Peyer's patch (tissue), 4 donors: ENCODE results near the gene OR8K3.

Experiments
- POLR2A ChIP-seq, 2 donors: fragments of 450-650 bp; IDR thresholded peaks; one replicate each; pipeline ENCODE4 v1.5.1; 2017; ENCODE audit warnings: antibody characterized with exemption in 2 of 2, mild to moderate bottlenecking in 2 of 2, moderate library complexity in 2 of 2
- TF ChIP-seq, protein P1 (sequence below), 6 experiments: fragments of 450-650 bp in 4 of 6; fragments of 200-600 bp in 2 of 6; sonication (generic) in 1 of 6; IDR thresholded peaks; one replicate each; pipeline ENCODE4 v1.5.1; 2017 to 2019; ENCODE audit warnings: antibody characterized with exemption in 6 of 6, mild to moderate bottlenecking in 3 of 6, moderate library complexity in 1 of 6

DNA sequence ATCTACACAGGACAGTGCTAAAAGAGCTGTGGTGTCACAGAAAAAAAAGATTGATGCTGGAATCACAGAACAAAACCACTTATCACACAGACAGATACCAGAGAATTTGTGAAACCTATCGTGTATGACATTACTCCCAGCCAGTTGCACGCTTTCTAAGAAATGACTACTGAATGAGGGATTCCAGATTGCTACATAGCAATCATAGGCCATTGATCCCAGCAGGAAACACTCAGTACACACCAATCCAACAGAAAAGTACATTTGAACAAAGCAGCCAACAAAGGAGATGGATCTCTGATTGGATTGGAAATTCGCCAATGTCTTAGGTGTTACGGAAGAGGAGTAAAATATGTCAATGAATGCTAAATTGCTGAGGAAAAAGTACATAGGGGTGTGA lies 18.0 kb upstream of the OR8K3 start:
- TF ChIP-seq, protein P1, sequence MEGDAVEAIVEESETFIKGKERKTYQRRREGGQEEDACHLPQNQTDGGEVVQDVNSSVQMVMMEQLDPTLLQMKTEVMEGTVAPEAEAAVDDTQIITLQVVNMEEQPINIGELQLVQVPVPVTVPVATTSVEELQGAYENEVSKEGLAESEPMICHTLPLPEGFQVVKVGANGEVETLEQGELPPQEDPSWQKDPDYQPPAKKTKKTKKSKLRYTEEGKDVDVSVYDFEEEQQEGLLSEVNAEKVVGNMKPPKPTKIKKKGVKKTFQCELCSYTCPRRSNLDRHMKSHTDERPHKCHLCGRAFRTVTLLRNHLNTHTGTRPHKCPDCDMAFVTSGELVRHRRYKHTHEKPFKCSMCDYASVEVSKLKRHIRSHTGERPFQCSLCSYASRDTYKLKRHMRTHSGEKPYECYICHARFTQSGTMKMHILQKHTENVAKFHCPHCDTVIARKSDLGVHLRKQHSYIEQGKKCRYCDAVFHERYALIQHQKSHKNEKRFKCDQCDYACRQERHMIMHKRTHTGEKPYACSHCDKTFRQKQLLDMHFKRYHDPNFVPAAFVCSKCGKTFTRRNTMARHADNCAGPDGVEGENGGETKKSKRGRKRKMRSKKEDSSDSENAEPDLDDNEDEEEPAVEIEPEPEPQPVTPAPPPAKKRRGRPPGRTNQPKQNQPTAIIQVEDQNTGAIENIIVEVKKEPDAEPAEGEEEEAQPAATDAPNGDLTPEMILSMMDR (IDR thresholded peaks at IDR 0.05), result no peak
- no peak for TF ChIP-seq POLR2A (IDR thresholded peaks at IDR 0.05)
